ENCODE results near the gene NRG2. TPM values are rescaled to one million over a fixed set of nuclear protein-coding genes. Genes with fewer than 3 reads are reported as not detected.

The NRG2 gene
- total RNA-seq, 2 experiments from 2014 or later: 0.11 TPM; not detected in 1

- no peak overlapping the region for H3K4me3 Mint-ChIP-seq
- H3K27me3 Mint-ChIP-seq: peaks cover 4% of the 10 kb centered on the region
- H3K36me3 Mint-ChIP-seq (ENCODE audit: low read depth): no peaks in the 10 kb centered on the region
- H3K27ac Mint-ChIP-seq: no peak overlapping the region
- no peak for ATAC-seq
- no peak for DNase-seq
- ChIA-PET CTCF (interaction anchor here (4.9 kb wide), 1 partner anchor 73 kb away, joined by 24 read pairs; no protein-coding TSS in a partner anchor), POLR2A (interaction anchor here (0.6 to 1.7 kb wide), 2 partner anchors 13 to 212 kb away, joined by 3 to 5 read pairs; no protein-coding TSS in a partner anchor)
- H3K4me1 Mint-ChIP-seq (ENCODE audit: low read depth): no peaks in the 10 kb centered on the region
- TF ChIP-seq, protein P1, sequence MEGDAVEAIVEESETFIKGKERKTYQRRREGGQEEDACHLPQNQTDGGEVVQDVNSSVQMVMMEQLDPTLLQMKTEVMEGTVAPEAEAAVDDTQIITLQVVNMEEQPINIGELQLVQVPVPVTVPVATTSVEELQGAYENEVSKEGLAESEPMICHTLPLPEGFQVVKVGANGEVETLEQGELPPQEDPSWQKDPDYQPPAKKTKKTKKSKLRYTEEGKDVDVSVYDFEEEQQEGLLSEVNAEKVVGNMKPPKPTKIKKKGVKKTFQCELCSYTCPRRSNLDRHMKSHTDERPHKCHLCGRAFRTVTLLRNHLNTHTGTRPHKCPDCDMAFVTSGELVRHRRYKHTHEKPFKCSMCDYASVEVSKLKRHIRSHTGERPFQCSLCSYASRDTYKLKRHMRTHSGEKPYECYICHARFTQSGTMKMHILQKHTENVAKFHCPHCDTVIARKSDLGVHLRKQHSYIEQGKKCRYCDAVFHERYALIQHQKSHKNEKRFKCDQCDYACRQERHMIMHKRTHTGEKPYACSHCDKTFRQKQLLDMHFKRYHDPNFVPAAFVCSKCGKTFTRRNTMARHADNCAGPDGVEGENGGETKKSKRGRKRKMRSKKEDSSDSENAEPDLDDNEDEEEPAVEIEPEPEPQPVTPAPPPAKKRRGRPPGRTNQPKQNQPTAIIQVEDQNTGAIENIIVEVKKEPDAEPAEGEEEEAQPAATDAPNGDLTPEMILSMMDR (IDR thresholded peaks at IDR 0.05): no peak
- no peaks in the 10 kb centered on the region for H3K9me3 Mint-ChIP-seq
- intact Hi-C loops (cut with micrococcal nuclease): no loop called here
These were observed 148.1 kb downstream of the NRG2 start for GRCh38 chr5:139895046-139895445.

- Mint-ChIP-seq H3K27me3 (peaks cover 3% of the 10 kb centered on the region), H3K4me3 (no peak overlapping the region), H3K27ac (no peak overlapping the region), H3K4me1 (ENCODE audit: low read depth) (no peaks in the 10 kb centered on the region), H3K36me3 (ENCODE audit: low read depth) (no peaks in the 10 kb centered on the region), H3K9me3 (no peaks in the 10 kb centered on the region)
- ChIA-PET POLR2A (interaction anchor here (0.6 to 1.7 kb wide), 2 partner anchors 12 to 58 kb away, joined by 3 to 5 read pairs; no protein-coding TSS in a partner anchor), CTCF (interaction anchor here (4.9 kb wide), 1 partner anchor 75 kb away, joined by 24 read pairs; no protein-coding TSS in a partner anchor)
- TF ChIP-seq, protein P1 (IDR thresholded peaks at IDR 0.05): no peak
- no peak for DNase-seq
- intact Hi-C loops (cut with micrococcal nuclease): no loop called here
- no peak for ATAC-seq
These were observed 149.2 kb downstream of the NRG2 start for GRCh38 chr5:139893873-139894272.

GRCh38 chr5:139889410-139889809, 153.7 kb downstream of the NRG2 start:
- POLR2A ChIA-PET: interaction anchor here (1.0 kb wide), 1 partner anchor 114 kb away, joined by 3 read pairs; no protein-coding TSS in a partner anchor
- Mint-ChIP-seq H3K9me3 (no peaks in the 10 kb centered on the region), H3K4me3 (no peak overlapping the region), H3K4me1 (ENCODE audit: low read depth) (no peaks in the 10 kb centered on the region), H3K27me3 (peaks cover 3% of the 10 kb centered on the region), H3K36me3 (ENCODE audit: low read depth) (no peaks in the 10 kb centered on the region), H3K27ac (no peak overlapping the region)
- intact Hi-C loops (cut with micrococcal nuclease): no loop called here
- TF ChIP-seq, protein P1 (IDR thresholded peaks at IDR 0.05): no peak
- DNase-seq (no peak), ATAC-seq (no peak)
- CTCF ChIA-PET: interaction anchor here (1.0 to 2.7 kb wide), 4 partner anchors 9 to 102 kb away, joined by 3 to 12 read pairs (median 3); no protein-coding TSS in a partner anchor

DNA sequence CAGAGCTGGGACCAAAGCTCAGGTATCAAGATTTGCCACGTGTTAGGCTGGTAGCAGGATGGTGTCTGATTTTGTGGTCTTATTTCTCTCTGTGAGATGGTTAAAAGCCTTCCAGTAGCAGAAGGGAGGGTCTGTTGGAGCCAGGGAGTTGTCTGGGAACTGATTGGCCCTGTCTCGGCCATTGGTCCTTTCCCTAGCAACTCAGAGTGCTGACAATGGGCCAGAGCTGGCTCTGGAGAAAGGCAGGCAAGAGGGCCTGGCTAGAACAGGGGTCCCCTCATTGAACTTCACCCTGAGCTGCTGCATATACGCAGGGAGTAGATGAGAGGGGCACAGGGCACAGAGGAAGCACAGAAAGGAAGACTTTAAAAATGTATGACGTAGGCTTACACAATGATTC, 154.7 kb downstream of the NRG2 start:
- TF ChIP-seq, protein P1 (IDR thresholded peaks at IDR 0.05): no peak
- Mint-ChIP-seq H3K36me3 (ENCODE audit: low read depth) (no peaks in the 10 kb centered on the region), H3K27me3 (peaks cover 3% of the 10 kb centered on the region), H3K4me1 (ENCODE audit: low read depth) (no peaks in the 10 kb centered on the region), H3K9me3 (no peaks in the 10 kb centered on the region), H3K27ac (no peak overlapping the region), H3K4me3 (no peak overlapping the region)
- POLR2A ChIA-PET: no interaction called here
- intact Hi-C loops (cut with micrococcal nuclease): no loop called here
- ATAC-seq (no peak), DNase-seq (no peak)
- CTCF ChIA-PET: interaction anchor here (1.0 to 2.7 kb wide), 4 partner anchors 14 to 101 kb away, joined by 3 to 12 read pairs (median 3); no protein-coding TSS in a partner anchor

DNA sequence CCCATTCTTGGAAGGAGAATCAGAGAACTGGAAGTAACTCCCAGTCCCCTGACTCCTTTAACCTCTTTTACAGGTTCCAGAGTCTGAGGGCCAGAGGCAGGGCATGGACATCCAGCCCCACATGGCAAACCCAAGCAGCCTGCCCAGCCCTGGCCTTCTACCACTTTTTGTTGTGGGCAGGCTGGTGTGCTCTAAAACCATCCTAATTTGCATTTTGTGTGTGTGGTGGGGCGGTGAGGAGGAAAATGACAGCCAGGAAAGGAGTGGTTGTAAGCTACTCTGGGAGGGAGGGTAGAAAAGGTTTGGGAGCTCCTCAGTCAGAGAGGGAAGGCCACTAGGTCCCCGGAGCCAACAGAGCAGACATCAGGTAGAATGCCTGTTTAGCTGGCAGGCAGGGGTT, 156.9 kb downstream of the NRG2 start:
- H3K9me3 Mint-ChIP-seq: no peaks in the 10 kb centered on the region
- intact Hi-C loops (cut with micrococcal nuclease): no loop called here
- DNase-seq: no peak
- H3K27ac Mint-ChIP-seq: no peak overlapping the region
- peaks cover 2% of the 10 kb centered on the region for H3K27me3 Mint-ChIP-seq
- no peak for ATAC-seq
- no peaks in the 10 kb centered on the region for H3K4me1 Mint-ChIP-seq (ENCODE audit: low read depth)
- TF ChIP-seq, protein P1 (IDR thresholded peaks at IDR 0.05): no peak
- POLR2A ChIA-PET: no interaction called here
- CTCF ChIA-PET: interaction anchor here (2.2 kb wide), 1 partner anchor 83 kb away, joined by 7 read pairs; no protein-coding TSS in a partner anchor
- no peak overlapping the region for H3K4me3 Mint-ChIP-seq
- H3K36me3 Mint-ChIP-seq (ENCODE audit: low read depth): no peaks in the 10 kb centered on the region

Measured in activated CD8-positive, alpha-beta T cell treated with anti-CD3 and anti-CD28 coated beads for 36 hours (primary cell).